Measurements from ENCODE around the gene SLC25A29. TPM values are rescaled to one million over a fixed set of nuclear protein-coding genes. Genes with fewer than 3 reads are reported as not detected.

SLC25A29 gene
- polyA plus RNA-seq, 2 of the 4 experiments (the other 2 are of a cell fraction), result 6.3 to 15.1 TPM

DNA sequence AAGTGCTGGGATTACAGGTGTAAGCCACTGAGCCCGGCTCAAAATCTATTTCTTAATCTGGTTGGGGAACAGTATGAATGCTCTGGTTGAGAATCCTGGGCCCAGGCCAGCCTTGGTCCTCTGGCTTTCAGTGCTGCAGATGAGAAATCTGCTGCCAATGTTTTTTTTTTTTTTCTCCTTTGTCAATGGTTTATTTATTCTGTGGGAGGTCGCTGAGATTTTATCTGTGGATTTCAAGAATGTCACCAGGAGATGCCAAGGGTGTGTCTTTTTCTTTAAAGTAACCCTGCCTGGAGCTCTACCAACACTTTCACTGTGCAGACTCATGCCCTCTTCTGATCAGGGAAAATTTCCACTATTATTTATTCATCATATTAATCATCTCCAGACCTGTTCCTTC, 3.6 kb downstream of the SLC25A29 start:
- TF ChIP-seq RFX5 (IDR thresholded peaks at IDR 0.05), result no peak
- no peak for TF ChIP-seq ZNF302 (CRISPR knock-in tag; IDR thresholded peaks at IDR 0.05)
- TF ChIP-seq GATA3 (IDR thresholded peaks at IDR 0.05; ENCODE audit: borderline replicate concordance), result peak; percentile 49; the same call in 1 of the 2 replicates
- peak in 1 of 2 experiments; percentile 42 for DNase-seq (ENCODE audit: low read depth in 1 of 2, low spot score in 1 of 2)
- Histone ChIP-seq H3K9me3 (no peaks in the 10 kb centered on the region), H3K4me1 (peaks cover 29% of the 10 kb centered on the region), H3K4me3 (no peak overlapping the region), H3K4me2 (peak overlapping the region; percentile 38), H3K27ac (peak overlapping the region in 1 of 2 experiments; percentile 46; a peak in 2 of 6 replicates)
- CTCF ChIA-PET, result interaction anchor here (0.8 to 12.3 kb wide), 17 partner anchors 9 to 347 kb away, joined by 3 to 114 read pairs (median 4); partner anchors contain the start of genes SLC25A47 and WDR25
- no peak for ATAC-seq
- 12% methylated on average over 2 of the region's 2 CpGs for WGBS (ENCODE audit: missing lambda C conversion rate)
- no peak for FAIRE-seq
- POLR2A ChIA-PET, result no interaction called here

DNA sequence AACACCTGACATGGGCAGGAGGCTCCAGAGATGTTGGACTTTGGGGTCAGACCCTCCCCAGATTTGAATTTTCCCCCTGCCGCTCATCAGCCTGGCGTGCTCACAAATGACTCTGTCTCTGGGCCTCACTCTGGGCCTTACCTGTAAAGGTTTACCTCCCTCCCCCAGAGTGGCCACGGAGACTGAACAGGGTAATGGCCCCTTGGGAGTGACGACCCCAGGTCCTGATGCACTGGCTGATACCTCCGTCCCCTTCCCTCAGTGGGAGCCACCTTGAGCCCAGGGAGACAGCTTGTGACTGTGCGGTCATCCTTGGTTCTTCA, 7.0 kb downstream of the SLC25A29 start:
- POLR2A ChIA-PET, result no interaction called here

DNA sequence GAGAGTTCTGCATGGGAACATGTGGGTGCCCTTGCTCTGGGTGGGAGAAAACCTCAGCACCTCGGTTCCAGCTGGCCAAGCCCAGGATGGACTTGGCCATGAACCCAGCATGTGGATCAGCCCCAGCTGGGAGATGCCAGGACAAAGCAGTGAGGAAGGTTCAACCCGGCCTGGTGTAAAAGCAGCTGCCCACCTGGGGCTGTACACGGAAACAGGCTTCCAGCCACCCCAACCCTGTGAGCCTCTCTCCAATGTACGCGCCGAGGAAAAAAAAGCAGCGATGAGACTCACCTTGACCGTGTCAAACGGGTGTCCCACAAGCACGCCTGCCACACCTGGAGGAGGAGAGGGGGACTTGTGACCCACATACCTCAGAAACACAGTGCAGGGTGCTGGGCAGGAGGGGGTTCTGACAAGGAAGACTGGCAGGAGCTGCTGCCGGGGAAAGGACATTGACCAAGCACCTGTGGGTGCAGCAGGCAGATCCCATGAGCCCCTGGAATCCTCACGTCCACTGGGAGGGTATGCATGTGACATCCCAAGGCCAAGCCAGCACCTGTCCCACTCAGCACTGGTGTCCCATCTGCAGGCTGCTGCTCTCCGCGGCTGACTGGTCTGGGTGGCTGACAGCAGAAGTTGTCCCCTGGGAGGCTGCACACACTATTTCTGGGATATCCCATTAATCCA, 7.5 kb downstream of the SLC25A29 start:
- H3K4me1 ChIP-seq, result peaks cover 15% of the 10 kb centered on the region
- H3K27ac ChIP-seq, result no peak overlapping the region
- TF ChIP-seq KDM1A (IDR thresholded peaks at IDR 0.05; ENCODE audit: low read depth) (no peak), HEYL (CRISPR knock-in tag; IDR thresholded peaks at IDR 0.05) (no peak), HOXA7 (CRISPR knock-in tag; IDR thresholded peaks at IDR 0.05) (no peak), HDAC2 (IDR thresholded peaks at IDR 0.05) (no peak), CEBPB (IDR thresholded peaks at IDR 0.05) (no peak), ZSCAN20 (CRISPR knock-in tag; IDR thresholded peaks at IDR 0.05) (no peak)
- TF ChIP-seq, protein P1, sequence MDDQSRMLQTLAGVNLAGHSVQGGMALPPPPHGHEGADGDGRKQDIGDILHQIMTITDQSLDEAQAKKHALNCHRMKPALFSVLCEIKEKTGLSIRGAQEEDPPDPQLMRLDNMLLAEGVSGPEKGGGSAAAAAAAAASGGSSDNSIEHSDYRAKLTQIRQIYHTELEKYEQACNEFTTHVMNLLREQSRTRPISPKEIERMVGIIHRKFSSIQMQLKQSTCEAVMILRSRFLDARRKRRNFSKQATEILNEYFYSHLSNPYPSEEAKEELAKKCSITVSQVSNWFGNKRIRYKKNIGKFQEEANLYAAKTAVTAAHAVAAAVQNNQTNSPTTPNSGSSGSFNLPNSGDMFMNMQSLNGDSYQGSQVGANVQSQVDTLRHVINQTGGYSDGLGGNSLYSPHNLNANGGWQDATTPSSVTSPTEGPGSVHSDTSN (IDR thresholded peaks at IDR 0.05), result no peak
- TF ChIP-seq, protein P2, sequence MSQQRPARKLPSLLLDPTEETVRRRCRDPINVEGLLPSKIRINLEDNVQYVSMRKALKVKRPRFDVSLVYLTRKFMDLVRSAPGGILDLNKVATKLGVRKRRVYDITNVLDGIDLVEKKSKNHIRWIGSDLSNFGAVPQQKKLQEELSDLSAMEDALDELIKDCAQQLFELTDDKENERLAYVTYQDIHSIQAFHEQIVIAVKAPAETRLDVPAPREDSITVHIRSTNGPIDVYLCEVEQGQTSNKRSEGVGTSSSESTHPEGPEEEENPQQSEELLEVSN (IDR thresholded peaks at IDR 0.05; ENCODE audit: borderline replicate concordance, low read depth), result no peak
- TF ChIP-seq, protein P3, sequence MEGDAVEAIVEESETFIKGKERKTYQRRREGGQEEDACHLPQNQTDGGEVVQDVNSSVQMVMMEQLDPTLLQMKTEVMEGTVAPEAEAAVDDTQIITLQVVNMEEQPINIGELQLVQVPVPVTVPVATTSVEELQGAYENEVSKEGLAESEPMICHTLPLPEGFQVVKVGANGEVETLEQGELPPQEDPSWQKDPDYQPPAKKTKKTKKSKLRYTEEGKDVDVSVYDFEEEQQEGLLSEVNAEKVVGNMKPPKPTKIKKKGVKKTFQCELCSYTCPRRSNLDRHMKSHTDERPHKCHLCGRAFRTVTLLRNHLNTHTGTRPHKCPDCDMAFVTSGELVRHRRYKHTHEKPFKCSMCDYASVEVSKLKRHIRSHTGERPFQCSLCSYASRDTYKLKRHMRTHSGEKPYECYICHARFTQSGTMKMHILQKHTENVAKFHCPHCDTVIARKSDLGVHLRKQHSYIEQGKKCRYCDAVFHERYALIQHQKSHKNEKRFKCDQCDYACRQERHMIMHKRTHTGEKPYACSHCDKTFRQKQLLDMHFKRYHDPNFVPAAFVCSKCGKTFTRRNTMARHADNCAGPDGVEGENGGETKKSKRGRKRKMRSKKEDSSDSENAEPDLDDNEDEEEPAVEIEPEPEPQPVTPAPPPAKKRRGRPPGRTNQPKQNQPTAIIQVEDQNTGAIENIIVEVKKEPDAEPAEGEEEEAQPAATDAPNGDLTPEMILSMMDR (IDR thresholded peaks at IDR 0.05), result no peak
- no peaks in the 10 kb centered on the region for H3K9me3 ChIP-seq
- ATAC-seq (no peak), DNase-seq (ENCODE audit: low read depth in 1 of 2, low spot score in 1 of 2) (no peak), FAIRE-seq (no peak)
- no peak overlapping the region for H3K4me2 ChIP-seq
- CTCF ChIA-PET, result interaction anchor here (1.3 to 12.3 kb wide), 4 partner anchors 11 to 86 kb away, joined by 3 to 114 read pairs (median 6); no protein-coding TSS in a partner anchor
- POLR2A ChIA-PET, result no interaction called here
- 86% methylated on average over 14 of the region's 14 CpGs for WGBS (ENCODE audit: missing lambda C conversion rate)
- no peak overlapping the region for H3K4me3 ChIP-seq

More for the DNA sequence above, 7.0 kb downstream of the SLC25A29 start:
- DNase-seq (ENCODE audit: low read depth in 1 of 2, low spot score in 1 of 2), result no peak
- WGBS (ENCODE audit: missing lambda C conversion rate), result 88% methylated on average over 6 of the region's 6 CpGs
- Histone ChIP-seq H3K27ac (no peak overlapping the region), H3K4me2 (no peak overlapping the region), H3K4me3 (no peak overlapping the region), H3K4me1 (peaks cover 15% of the 10 kb centered on the region), H3K9me3 (no peaks in the 10 kb centered on the region)
- CTCF ChIA-PET, result interaction anchor here (3.2 to 12.3 kb wide), 2 partner anchors 15 to 85 kb away, joined by 7 to 114 read pairs; no protein-coding TSS in a partner anchor
- FAIRE-seq, result no peak
- no peak for TF ChIP-seq ZNF302 (CRISPR knock-in tag; IDR thresholded peaks at IDR 0.05)
- TF ChIP-seq EHMT2 (IDR thresholded peaks at IDR 0.05; ENCODE audit: low read depth), result no peak
- TF ChIP-seq RFX5 (IDR thresholded peaks at IDR 0.05), result no peak
- TF ChIP-seq FOSL2 (IDR thresholded peaks at IDR 0.05), result no peak
- no peak for TF ChIP-seq FOSL2 (CRISPR knock-in tag; IDR thresholded peaks at IDR 0.05)
- TF ChIP-seq KDM1A (IDR thresholded peaks at IDR 0.05; ENCODE audit: low read depth), result no peak
- no peak for TF ChIP-seq RNF2 (IDR thresholded peaks at IDR 0.05; ENCODE audit: borderline replicate concordance, low read depth)
- no peak for ATAC-seq

Measured in A549 (cell line).